Mesendoderm (in vitro differentiated cells): Measurements from ENCODE around the gene BPGM.

Experiments
- DNase-seq: peaks from one replicate; pipeline ENCODE4 v3.0.0; 2013
- H2AK5ac ChIP-seq: 2 replicates; pipeline ENCODE4 v1.6.1; 2013; ENCODE audit warnings: low read length, inconsistent platforms
- H2BK120ac ChIP-seq: 2 replicates; pipeline ENCODE4 v1.6.1; 2013; ENCODE audit warnings: low read depth, mild to moderate bottlenecking, low read length, moderate library complexity, mixed read lengths
- H2BK15ac ChIP-seq: replicated peaks from 2 replicates; pipeline ENCODE4 v1.6.1; 2013; ENCODE audit warnings: low read depth, mild to moderate bottlenecking, moderate library complexity
- H2BK5ac ChIP-seq: 2 replicates; pipeline ENCODE4 v1.6.1; 2013; ENCODE audit warnings: low read length, inconsistent platforms
- H3K18ac ChIP-seq: 2 replicates; pipeline ENCODE4 v1.6.1; 2013; ENCODE audit warnings: mild to moderate bottlenecking, low read length, mixed read lengths
- H3K23ac ChIP-seq: one replicate; pipeline ENCODE4 v1.6.1; 2013; ENCODE audit warnings: low read length
- H3K27ac ChIP-seq: 2 replicates; pipeline ENCODE4 v1.5.1; 2013; ENCODE audit warnings: low read depth, mild to moderate bottlenecking, inconsistent platforms, low read length, moderate library complexity
- H3K27me3 ChIP-seq: 2 replicates; pipeline ENCODE4 v1.6.1; 2013; ENCODE audit warnings: low read length, control low read depth, mild to moderate bottlenecking, inconsistent platforms; ENCODE audit not compliant: insufficient read depth, poor library complexity
- H3K36me3 ChIP-seq: 2 replicates; pipeline ENCODE4 v1.6.1; 2013; ENCODE audit warnings: low read length, inconsistent platforms; ENCODE audit not compliant: control insufficient read depth, insufficient read depth
- H3K4ac ChIP-seq: one replicate; pipeline ENCODE4 v1.6.1; 2013; ENCODE audit warnings: low read depth, mild to moderate bottlenecking, low read length, moderate library complexity
- H3K4me1 ChIP-seq: 2 replicates; pipeline ENCODE4 v1.6.1; 2013; ENCODE audit warnings: low read depth, low read length, inconsistent platforms; ENCODE audit not compliant: control insufficient read depth
- H3K4me2 ChIP-seq: 2 replicates; pipeline ENCODE4 v1.6.1; 2013; ENCODE audit warnings: low read length
- H3K4me3 ChIP-seq: 2 replicates; pipeline ENCODE4 v1.5.1; 2013; ENCODE audit warnings: mild to moderate bottlenecking, low read length
- H3K56ac ChIP-seq: one replicate; pipeline ENCODE4 v1.6.1; 2013; ENCODE audit warnings: low read length
- H3K79me1 ChIP-seq: 2 replicates; pipeline ENCODE4 v1.6.1; 2013; ENCODE audit warnings: low read length, inconsistent platforms
- H3K79me2 ChIP-seq: 2 replicates; pipeline ENCODE4 v1.6.1; 2013; ENCODE audit warnings: mild to moderate bottlenecking, low read length; ENCODE audit not compliant: control insufficient read depth, insufficient read depth
- H3K9ac ChIP-seq: 2 replicates; pipeline ENCODE4 v1.6.1; 2013; ENCODE audit warnings: low read length, inconsistent platforms
- H4K5ac ChIP-seq: one replicate; pipeline ENCODE4 v1.6.1; 2013; ENCODE audit warnings: low read length
- H4K8ac ChIP-seq: one replicate; pipeline ENCODE4 v1.6.1; 2013; ENCODE audit warnings: low read depth, mild to moderate bottlenecking, control low read depth, low read length, moderate library complexity
- WGBS: extraction: QIAGEN DNeasy Blood & Tissue Kit; methylation state at CpG from one replicate; pipeline ENCODE4 v1.1.7; 2013; ENCODE audit warnings: low lambda C conversion rate, missing lambda C conversion rate; ENCODE audit not compliant: insufficient coverage; ENCODE audit errors: extremely low coverage; 5-methylcytosine and 5-hydroxymethylcytosine counted together

The BPGM gene

DNA sequence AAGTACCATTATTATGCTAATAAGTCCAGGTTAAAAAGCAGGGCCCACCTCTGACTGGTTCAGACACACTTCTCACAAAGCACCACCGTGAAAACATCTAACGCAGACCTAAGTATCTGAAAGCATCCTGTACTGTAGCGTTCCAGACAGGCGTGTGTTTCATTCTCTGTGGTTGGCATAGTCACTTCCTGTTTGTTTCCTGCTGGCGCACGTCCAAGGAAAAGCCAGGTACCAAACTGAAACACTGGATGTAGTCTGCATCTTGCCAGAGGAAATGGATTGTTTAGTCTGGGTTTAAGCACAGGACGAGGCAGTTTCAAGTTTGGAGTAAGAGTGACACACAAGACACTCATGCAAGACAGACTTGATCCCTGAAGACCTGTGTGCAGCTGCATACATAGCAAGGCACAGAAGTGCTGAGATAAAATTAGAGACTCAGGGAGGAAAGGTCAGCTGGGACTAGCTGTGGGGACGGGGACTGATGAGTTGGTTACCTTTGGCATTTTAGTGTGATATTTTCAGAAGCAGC is 23.3 kb downstream of the BPGM start:
- H3K4me2 ChIP-seq, result no peak overlapping the region
- no peak overlapping the region for H3K23ac ChIP-seq
- no peaks in the 10 kb centered on the region for H3K4me1 ChIP-seq
- H3K36me3 ChIP-seq, result no peaks in the 10 kb centered on the region
- H2BK5ac ChIP-seq, result no peak overlapping the region
- no peak overlapping the region for H3K9ac ChIP-seq
- H3K79me1 ChIP-seq, result no peaks in the 10 kb centered on the region
- WGBS, result no CpG with 5 or more reads among the region's 8 CpGs
- no peak overlapping the region for H3K18ac ChIP-seq
- H3K56ac ChIP-seq, result peak overlapping the region; percentile 5
- no peak overlapping the region for H3K4ac ChIP-seq
- H2BK15ac ChIP-seq, result no peak overlapping the region
- no peak overlapping the region for H3K4me3 ChIP-seq
- H3K79me2 ChIP-seq, result no peaks in the 10 kb centered on the region
- no peak overlapping the region for H3K27ac ChIP-seq
- no peak overlapping the region for H4K5ac ChIP-seq
- no peak overlapping the region for H4K8ac ChIP-seq
- no peak overlapping the region for H2BK120ac ChIP-seq
- H3K27me3 ChIP-seq, result no peaks in the 10 kb centered on the region
- no peak for DNase-seq
- H2AK5ac ChIP-seq, result no peak overlapping the region

DNA sequence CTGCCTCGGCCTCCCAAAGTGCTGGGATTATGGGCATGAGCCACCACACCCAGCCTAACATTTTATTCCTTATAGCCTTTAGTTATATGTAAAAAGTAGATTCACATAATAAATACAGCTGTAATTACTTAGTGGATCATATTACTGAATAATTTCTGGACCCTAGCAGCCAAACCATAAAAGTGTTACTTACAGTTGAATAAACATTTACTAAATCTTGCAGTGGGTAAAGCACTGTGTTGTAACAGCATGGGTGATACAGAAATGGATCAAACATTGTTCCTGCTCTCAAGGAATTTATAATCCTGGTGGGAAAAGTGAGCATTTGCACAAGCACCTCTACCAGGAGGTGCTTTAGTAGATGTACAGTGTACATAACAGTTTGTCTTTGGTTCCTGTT is 25.0 kb downstream of the BPGM start:
- no peak overlapping the region for H3K4ac ChIP-seq
- no peaks in the 10 kb centered on the region for H3K4me1 ChIP-seq
- H3K4me2 ChIP-seq, result no peak overlapping the region
- no peak overlapping the region for H3K56ac ChIP-seq
- H3K9ac ChIP-seq, result no peak overlapping the region
- H3K23ac ChIP-seq, result no peak overlapping the region
- DNase-seq, result no peak
- H3K36me3 ChIP-seq, result no peaks in the 10 kb centered on the region
- H3K79me2 ChIP-seq, result no peaks in the 10 kb centered on the region
- H2BK15ac ChIP-seq, result no peak overlapping the region
- no peak overlapping the region for H3K18ac ChIP-seq
- H3K4me3 ChIP-seq, result no peak overlapping the region
- H2BK5ac ChIP-seq, result no peak overlapping the region
- H4K5ac ChIP-seq, result no peak overlapping the region
- no peaks in the 10 kb centered on the region for H3K79me1 ChIP-seq
- H3K27ac ChIP-seq, result no peak overlapping the region
- H2AK5ac ChIP-seq, result no peak overlapping the region
- no peaks in the 10 kb centered on the region for H3K27me3 ChIP-seq
- no peak overlapping the region for H4K8ac ChIP-seq
- H2BK120ac ChIP-seq, result no peak overlapping the region
- no CpG with 5 or more reads among the region's 1 CpG for WGBS

DNA sequence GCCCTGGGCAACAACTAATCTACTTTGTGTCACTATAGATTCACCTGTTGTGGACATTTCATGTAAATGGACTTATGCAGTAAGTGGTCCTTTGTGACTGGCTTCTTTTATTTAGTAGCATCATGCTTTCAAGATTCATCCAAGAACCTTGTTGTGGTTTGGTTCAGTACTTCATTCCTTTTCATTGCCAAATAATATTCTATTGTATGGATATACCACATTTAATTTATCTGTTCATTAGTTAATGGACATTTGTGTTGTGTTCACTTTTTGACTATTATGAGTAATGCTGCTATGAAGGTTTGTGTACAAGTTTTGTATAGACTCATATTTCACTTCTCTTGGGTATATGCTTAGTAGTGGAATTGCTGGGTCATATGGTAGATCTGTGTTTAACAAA is 27.8 kb downstream of the BPGM start:
- Histone ChIP-seq H3K4ac (no peak overlapping the region), H3K4me2 (no peak overlapping the region), H2BK120ac (no peak overlapping the region), H3K4me1 (no peaks in the 10 kb centered on the region), H3K4me3 (no peak overlapping the region), H3K36me3 (no peaks in the 10 kb centered on the region), H3K9ac (no peak overlapping the region), H3K27ac (no peak overlapping the region), H3K18ac (no peak overlapping the region), H3K56ac (no peak overlapping the region), H3K79me2 (no peaks in the 10 kb centered on the region), H4K8ac (no peak overlapping the region), H2AK5ac (no peak overlapping the region), H3K79me1 (no peaks in the 10 kb centered on the region), H2BK15ac (no peak overlapping the region), H3K23ac (no peak overlapping the region), H2BK5ac (no peak overlapping the region), H3K27me3 (no peaks in the 10 kb centered on the region), H4K5ac (no peak overlapping the region)
- DNase-seq, result no peak

GRCh38 chr7:134676743-134677142 is 30.1 kb downstream of the BPGM start:
- Histone ChIP-seq H3K4me2 (no peak overlapping the region), H4K8ac (no peak overlapping the region), H3K36me3 (no peaks in the 10 kb centered on the region), H2BK15ac (no peak overlapping the region), H2BK120ac (no peak overlapping the region), H3K56ac (no peak overlapping the region), H2BK5ac (no peak overlapping the region), H3K18ac (no peak overlapping the region), H3K9ac (no peak overlapping the region), H3K27me3 (no peaks in the 10 kb centered on the region), H3K4ac (no peak overlapping the region), H4K5ac (no peak overlapping the region), H3K79me1 (no peaks in the 10 kb centered on the region), H2AK5ac (no peak overlapping the region), H3K27ac (no peak overlapping the region), H3K23ac (no peak overlapping the region), H3K4me3 (no peak overlapping the region), H3K4me1 (no peaks in the 10 kb centered on the region), H3K79me2 (no peaks in the 10 kb centered on the region)
- no CpG with 5 or more reads among the region's 1 CpG for WGBS
- no peak for DNase-seq

- Histone ChIP-seq H3K18ac (no peak overlapping the region), H3K79me1 (no peaks in the 10 kb centered on the region), H2BK120ac (no peak overlapping the region), H3K56ac (no peak overlapping the region), H2AK5ac (no peak overlapping the region), H3K36me3 (no peaks in the 10 kb centered on the region), H3K27me3 (no peaks in the 10 kb centered on the region), H2BK5ac (no peak overlapping the region), H3K4me3 (no peak overlapping the region), H3K4me2 (no peak overlapping the region), H3K79me2 (no peaks in the 10 kb centered on the region), H3K4me1 (no peaks in the 10 kb centered on the region), H4K8ac (no peak overlapping the region), H3K4ac (no peak overlapping the region), H4K5ac (no peak overlapping the region), H3K27ac (no peak overlapping the region), H3K23ac (no peak overlapping the region), H2BK15ac (no peak overlapping the region), H3K9ac (no peak overlapping the region)
- DNase-seq, result peak; percentile 39
- WGBS, result no CpG with 5 or more reads among the region's 2 CpGs
These were observed 31.5 kb downstream of the BPGM start for GRCh38 chr7:134678115-134678514.

- H3K79me2 ChIP-seq, result no peaks in the 10 kb centered on the region
- no peak overlapping the region for H3K27ac ChIP-seq
- H2BK120ac ChIP-seq, result no peak overlapping the region
- no peaks in the 10 kb centered on the region for H3K27me3 ChIP-seq
- no peak overlapping the region for H3K4me2 ChIP-seq
- no CpG with 5 or more reads among the region's 2 CpGs for WGBS
- H3K18ac ChIP-seq, result no peak overlapping the region
- H3K23ac ChIP-seq, result no peak overlapping the region
- H3K9ac ChIP-seq, result no peak overlapping the region
- H3K56ac ChIP-seq, result no peak overlapping the region
- no peaks in the 10 kb centered on the region for H3K79me1 ChIP-seq
- H3K4me3 ChIP-seq, result no peak overlapping the region
- no peak overlapping the region for H2BK15ac ChIP-seq
- H3K36me3 ChIP-seq, result no peaks in the 10 kb centered on the region
- no peak overlapping the region for H2AK5ac ChIP-seq
- DNase-seq, result peak; percentile 66
- H3K4ac ChIP-seq, result no peak overlapping the region
- H4K8ac ChIP-seq, result no peak overlapping the region
- no peaks in the 10 kb centered on the region for H3K4me1 ChIP-seq
- no peak overlapping the region for H2BK5ac ChIP-seq
- no peak overlapping the region for H4K5ac ChIP-seq
These were observed 32.4 kb downstream of the BPGM start for GRCh38 chr7:134679006-134679405.
